ENCODE results near the gene KCNH2. TPM values are rescaled to one million over a fixed set of nuclear protein-coding genes. Genes with fewer than 3 reads are reported as not detected.

Gene KCNH2
- total RNA-seq, 2 donors from 2014 or later: 1.1 to 1.9 TPM

GRCh38 chr7:150908173-150908572 lies 69.9 kb downstream of the KCNH2 start:
- peaks cover 5% of the 10 kb centered on the region for H3K4me1 Mint-ChIP-seq
- Histone ChIP-seq H3K9ac (ENCODE audit: extremely low read depth, low read length, poor library complexity, severe bottlenecking) (no peak overlapping the region), H3K4me1 (ENCODE audit: control insufficient read depth, insufficient read depth, low read length) (no peaks in the 10 kb centered on the region), H3K36me3 (ENCODE audit: control insufficient read depth, insufficient read depth, low read length) (no peaks in the 10 kb centered on the region), H3K27ac (ENCODE audit: low read depth, low read length) (no peak overlapping the region), H3K4me3 (ENCODE audit: low read length) (no peak overlapping the region), H3K27me3 (ENCODE audit: control insufficient read depth, insufficient read depth, low read length, poor library complexity, severe bottlenecking) (peaks cover 74% of the 10 kb centered on the region), H3K9me3 (ENCODE audit: control insufficient read depth, low read length) (no peaks in the 10 kb centered on the region)
- H3K27ac Mint-ChIP-seq: no peak overlapping the region
- DNase-seq: no peak
- TF ChIP-seq CTCF (conservative IDR thresholded peaks at IDR 0.05): no peak
- H3K9me3 Mint-ChIP-seq: no peaks in the 10 kb centered on the region
- no peaks in the 10 kb centered on the region for H3K36me3 Mint-ChIP-seq (ENCODE audit: low read depth)
- no peak overlapping the region for H3K4me3 Mint-ChIP-seq
- H3K27me3 Mint-ChIP-seq (ENCODE audit: insufficient read depth): peaks cover 63% of the 10 kb centered on the region
- WGBS, 2 experiments (ENCODE audit: insufficient coverage in 1 of 2, insufficient read length in 1 of 2): 85 to 86% methylated on average over 1 to 2 of the region's 2 CpGs

GRCh38 chr7:150904011-150904909 lies 73.9 kb downstream of the KCNH2 start:
- WGBS, 2 experiments (ENCODE audit: insufficient coverage in 1 of 2, insufficient read length in 1 of 2): 80 to 87% methylated on average over 1 to 5 of the region's 6 CpGs
- TF ChIP-seq CTCF (conservative IDR thresholded peaks at IDR 0.05): no peak
- H3K27me3 Mint-ChIP-seq (ENCODE audit: insufficient read depth): peaks cover 61% of the 10 kb centered on the region
- Histone ChIP-seq H3K27me3 (ENCODE audit: control insufficient read depth, insufficient read depth, low read length, poor library complexity, severe bottlenecking) (peaks cover 50% of the 10 kb centered on the region), H3K9me3 (ENCODE audit: control insufficient read depth, low read length) (no peaks in the 10 kb centered on the region), H3K4me1 (ENCODE audit: control insufficient read depth, insufficient read depth, low read length) (no peaks in the 10 kb centered on the region), H3K9ac (ENCODE audit: extremely low read depth, low read length, poor library complexity, severe bottlenecking) (no peak overlapping the region), H3K27ac (ENCODE audit: low read depth, low read length) (no peak overlapping the region), H3K4me3 (ENCODE audit: low read length) (no peak overlapping the region), H3K36me3 (ENCODE audit: control insufficient read depth, insufficient read depth, low read length) (no peaks in the 10 kb centered on the region)
- H3K4me3 Mint-ChIP-seq: no peak overlapping the region
- no peak for DNase-seq
- H3K27ac Mint-ChIP-seq: no peak overlapping the region
- H3K9me3 Mint-ChIP-seq: no peaks in the 10 kb centered on the region
- H3K36me3 Mint-ChIP-seq (ENCODE audit: low read depth): no peaks in the 10 kb centered on the region
- peaks cover 3% of the 10 kb centered on the region for H3K4me1 Mint-ChIP-seq

- Mint-ChIP-seq H3K27me3 (ENCODE audit: insufficient read depth) (peaks cover 60% of the 10 kb centered on the region), H3K4me3 (no peak overlapping the region), H3K4me1 (no peaks in the 10 kb centered on the region), H3K9me3 (no peaks in the 10 kb centered on the region), H3K36me3 (ENCODE audit: low read depth) (no peaks in the 10 kb centered on the region), H3K27ac (no peak overlapping the region)
- H3K27ac ChIP-seq (ENCODE audit: low read depth, low read length): no peak overlapping the region
- no peaks in the 10 kb centered on the region for H3K36me3 ChIP-seq (ENCODE audit: control insufficient read depth, insufficient read depth, low read length)
- WGBS, 2 experiments (ENCODE audit: insufficient coverage in 1 of 2, insufficient read length in 1 of 2): 93 to 96% methylated on average over 9 to 12 of the region's 12 CpGs
- peaks cover 52% of the 10 kb centered on the region for H3K27me3 ChIP-seq (ENCODE audit: control insufficient read depth, insufficient read depth, low read length, poor library complexity, severe bottlenecking)
- no peak overlapping the region for H3K4me3 ChIP-seq (ENCODE audit: low read length)
- no peaks in the 10 kb centered on the region for H3K4me1 ChIP-seq (ENCODE audit: control insufficient read depth, insufficient read depth, low read length)
- no peaks in the 10 kb centered on the region for H3K9me3 ChIP-seq (ENCODE audit: control insufficient read depth, low read length)
- no peak for DNase-seq
- TF ChIP-seq CTCF (conservative IDR thresholded peaks at IDR 0.05): no peak
- H3K9ac ChIP-seq (ENCODE audit: extremely low read depth, low read length, poor library complexity, severe bottlenecking): no peak overlapping the region
Measured at GRCh38 chr7:150903606-150904005, 74.5 kb downstream of the KCNH2 start.

Data from endodermal cell (in vitro differentiated cells).